Skeletal muscle cell (primary cell): ENCODE results near the gene STX1A.
A peak's percentile ranks its signal among the peaks of the same experiment; 100 is the strongest.
"Not testable (repeated sequence)": the region's sequence is repeated elsewhere in the genome, so short reads cannot be mapped to it uniquely, and the experiment has no call there.

ENCODE experiments used
- DNase-seq: peaks from one replicate; pipeline ENCODE4 v3.0.0-alpha.2; 2010; ENCODE audit warnings: low read depth
- H3K4me3 ChIP-seq: 2 replicates; pipeline ENCODE4 v1.5.1; 2011; ENCODE audit warnings: low read depth, mild to moderate bottlenecking, control low read depth, low read length, moderate library complexity

The STX1A gene

GRCh38 chr7:73667344-73668102 is 51.9 kb downstream of the STX1A start, which contains the start of gene VPS37D:
Gene VPS37D, plus strand, starts transcription at chr7:73667831. Its CDS starts 128 bp downstream, at chr7:73667959.
- DNase-seq = peak; percentile 57
- H3K4me3 ChIP-seq = peak within 1 kb of the TSS; percentile 77

- DNase-seq = no peak
- H3K4me3 ChIP-seq = no peak overlapping the region
Measured at GRCh38 chr7:73663033-73663432, 56.4 kb downstream of the STX1A start.

- DNase-seq, H3K4me3 ChIP-seq: not testable (repeated sequence)
Measured at GRCh38 chr7:73660594-73660993, 58.9 kb downstream of the STX1A start.

GRCh38 chr7:73659983-73660382 is 59.5 kb downstream of the STX1A start:
- no peak for DNase-seq
- no peak overlapping the region for H3K4me3 ChIP-seq

- not testable (repeated sequence) for DNase-seq, H3K4me3 ChIP-seq
Measured at GRCh38 chr7:73655309-73655708, 64.2 kb downstream of the STX1A start.

- DNase-seq = no peak
- no peak overlapping the region for H3K4me3 ChIP-seq
Measured at GRCh38 chr7:73652541-73652949, 66.9 kb downstream of the STX1A start.

GRCh38 chr7:73650524-73650923 is 68.9 kb downstream of the STX1A start:
- no peak for DNase-seq

GRCh38 chr7:73649576-73649975 is 69.9 kb downstream of the STX1A start:
- H3K4me3 ChIP-seq = no peak overlapping the region
- DNase-seq = no peak

More at GRCh38 chr7:73650524-73650923, 68.9 kb downstream of the STX1A start:
- H3K4me3 ChIP-seq = no peak overlapping the region
